ENCODE measurements around the gene MCC. TPM values are rescaled to one million over a fixed set of nuclear protein-coding genes. Genes with fewer than 3 reads are reported as not detected.
A peak's percentile ranks its signal among the peaks of the same experiment; 100 is the strongest.

Gene MCC
- total RNA-seq, 1 experiment from 2014 or later, result 7.6 TPM

GRCh38 chr5:113048931-113049330 is 439.3 kb downstream of the MCC start:
- Histone ChIP-seq H3K14ac (ENCODE audit: insufficient read depth, low read length) (no peak overlapping the region), H2BK12ac (ENCODE audit: insufficient read length, low read depth, low read length) (no peak overlapping the region), H3K23me2 (ENCODE audit: insufficient read length, low read depth, low read length, poor library complexity, severe bottlenecking) (no peaks in the 10 kb centered on the region), H3K4me1 (ENCODE audit: insufficient read depth, low read length) (no peaks in the 10 kb centered on the region; the same call in 1 of the 2 replicates), H2BK5ac (ENCODE audit: insufficient read length, low read length) (no peak overlapping the region), H3K4me2 (ENCODE audit: insufficient read depth, insufficient read length, low read length) (no peak overlapping the region), H3K9me3 (ENCODE audit: control insufficient read depth, low read depth, low read length) (no peaks in the 10 kb centered on the region), H4K20me1 (ENCODE audit: control insufficient read depth, insufficient read depth, insufficient read length) (no peaks in the 10 kb centered on the region), H2BK120ac (ENCODE audit: low read depth, low read length, poor library complexity, severe bottlenecking) (no peak overlapping the region), H4K8ac (replicated peaks; ENCODE audit: insufficient read length, low read depth, low read length) (no peak overlapping the region), H3T11ph (ENCODE audit: low read length) (no peak overlapping the region), H3K27me3 (ENCODE audit: insufficient read depth, low read length) (no peaks in the 10 kb centered on the region), H3K4ac (ENCODE audit: low read depth, low read length) (no peak overlapping the region), H4K5ac (ENCODE audit: insufficient read length, low read depth, low read length) (no peak overlapping the region), H3K9ac (ENCODE audit: extremely low read depth, insufficient read length, low read length) (no peak overlapping the region), H3K18ac (ENCODE audit: insufficient read length, low read depth, low read length) (no peak overlapping the region), H3K27ac (ENCODE audit: insufficient read length, low read depth, low read length) (no peak overlapping the region), H3K79me1 (ENCODE audit: insufficient read depth, low read depth, low read length, poor library complexity, severe bottlenecking) (no peaks in the 10 kb centered on the region), H3K79me2 (ENCODE audit: insufficient read depth, low read length) (no peaks in the 10 kb centered on the region), H2BK20ac (ENCODE audit: low read depth, low read length, poor library complexity, severe bottlenecking) (no peak overlapping the region), H2BK15ac (ENCODE audit: low read depth, low read length) (no peak overlapping the region), H4K91ac (ENCODE audit: insufficient read length, low read depth, low read length) (no peak overlapping the region), H2AFZ (ENCODE audit: low read length) (no peak overlapping the region), H2AK5ac (ENCODE audit: insufficient read length, low read length) (no peak overlapping the region), H3K56ac (ENCODE audit: insufficient read length, low read depth, low read length) (no peak overlapping the region), H3K23ac (ENCODE audit: insufficient read length, low read depth, low read length) (no peak overlapping the region)
- H3K36me3 Mint-ChIP-seq (ENCODE audit: insufficient read depth in 1 of 3, low read depth in 3 of 3), result peaks cover 0 to 11% (median 7%) of the 10 kb centered on the region in 3 experiments; a peak in 5 of 7 replicates
- no peak overlapping the region for H3K4me3 Mint-ChIP-seq
- no peaks in the 10 kb centered on the region for H3K9me3 Mint-ChIP-seq
- H3K27ac Mint-ChIP-seq, result peak overlapping the region in 1 of 3 experiments; percentile 66; a peak in 1 of 7 replicates
- TF ChIP-seq CTCF (conservative IDR thresholded peaks at IDR 0.05), result no peak
- WGBS (ENCODE audit: extremely low coverage, insufficient read length, low lambda C conversion rate), result no CpG with 5 or more reads among the region's 10 CpGs
- no peak for DNase-seq
- H3K27me3 Mint-ChIP-seq (ENCODE audit: low read depth), result no peaks in the 10 kb centered on the region
- H3K4me1 Mint-ChIP-seq, result peaks cover 0 to 6% of the 10 kb centered on the region in 2 experiments; a peak in 2 of 4 replicates

Data from H9 (cell line).